GM12872 (cell line): ENCODE results near the gene INPP5F.

Experiments
- TF ChIP-seq, protein P1 (sequence below): IDR thresholded peaks from 3 replicates; pipeline ENCODE4 v1.5.1; 2011; ENCODE audit warnings: low read depth, mild to moderate bottlenecking, low read length, moderate library complexity; ENCODE audit not compliant: insufficient read depth

The INPP5F gene

DNA sequence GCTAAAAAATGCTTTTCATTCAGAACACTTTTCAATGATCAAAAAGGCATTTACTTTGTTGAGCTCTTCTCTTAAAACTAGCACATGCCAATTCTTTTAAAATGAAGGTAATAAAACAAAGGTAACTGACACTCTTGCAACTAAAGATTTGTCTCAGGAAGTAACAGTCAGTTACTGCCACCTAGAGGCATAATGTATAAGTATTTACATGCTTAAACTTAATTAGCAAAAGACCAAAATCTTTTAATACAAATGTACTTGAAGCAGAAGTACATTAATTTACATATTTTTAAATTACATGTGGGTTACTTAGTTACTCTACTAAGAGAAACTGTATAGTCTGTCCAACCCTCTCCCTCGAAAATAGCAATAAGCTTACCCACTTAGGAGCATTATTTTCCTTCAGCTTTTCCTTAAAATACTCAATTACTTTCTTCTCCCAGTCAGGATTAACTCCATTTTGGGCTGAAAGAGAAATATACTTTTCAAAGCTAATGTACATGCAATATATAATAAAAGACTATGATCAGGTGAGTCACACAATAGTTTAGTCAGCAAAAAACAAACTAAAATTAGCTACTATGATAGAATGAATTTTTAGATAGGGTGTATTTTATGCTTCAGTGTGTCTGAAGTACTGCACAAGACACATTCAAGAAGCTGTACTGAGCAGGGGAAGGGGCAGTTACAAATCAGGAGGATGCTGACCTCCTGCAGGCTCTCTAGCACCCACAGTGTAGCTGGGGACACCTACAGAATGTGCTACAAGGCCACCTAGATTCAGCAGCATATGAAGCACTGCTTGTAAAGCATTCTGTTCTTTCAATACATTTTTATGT lies 133.8 kb downstream of the INPP5F start:
- TF ChIP-seq, protein P1, sequence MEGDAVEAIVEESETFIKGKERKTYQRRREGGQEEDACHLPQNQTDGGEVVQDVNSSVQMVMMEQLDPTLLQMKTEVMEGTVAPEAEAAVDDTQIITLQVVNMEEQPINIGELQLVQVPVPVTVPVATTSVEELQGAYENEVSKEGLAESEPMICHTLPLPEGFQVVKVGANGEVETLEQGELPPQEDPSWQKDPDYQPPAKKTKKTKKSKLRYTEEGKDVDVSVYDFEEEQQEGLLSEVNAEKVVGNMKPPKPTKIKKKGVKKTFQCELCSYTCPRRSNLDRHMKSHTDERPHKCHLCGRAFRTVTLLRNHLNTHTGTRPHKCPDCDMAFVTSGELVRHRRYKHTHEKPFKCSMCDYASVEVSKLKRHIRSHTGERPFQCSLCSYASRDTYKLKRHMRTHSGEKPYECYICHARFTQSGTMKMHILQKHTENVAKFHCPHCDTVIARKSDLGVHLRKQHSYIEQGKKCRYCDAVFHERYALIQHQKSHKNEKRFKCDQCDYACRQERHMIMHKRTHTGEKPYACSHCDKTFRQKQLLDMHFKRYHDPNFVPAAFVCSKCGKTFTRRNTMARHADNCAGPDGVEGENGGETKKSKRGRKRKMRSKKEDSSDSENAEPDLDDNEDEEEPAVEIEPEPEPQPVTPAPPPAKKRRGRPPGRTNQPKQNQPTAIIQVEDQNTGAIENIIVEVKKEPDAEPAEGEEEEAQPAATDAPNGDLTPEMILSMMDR: peak; percentile 44; the same call in 2 of the 3 replicates

DNA sequence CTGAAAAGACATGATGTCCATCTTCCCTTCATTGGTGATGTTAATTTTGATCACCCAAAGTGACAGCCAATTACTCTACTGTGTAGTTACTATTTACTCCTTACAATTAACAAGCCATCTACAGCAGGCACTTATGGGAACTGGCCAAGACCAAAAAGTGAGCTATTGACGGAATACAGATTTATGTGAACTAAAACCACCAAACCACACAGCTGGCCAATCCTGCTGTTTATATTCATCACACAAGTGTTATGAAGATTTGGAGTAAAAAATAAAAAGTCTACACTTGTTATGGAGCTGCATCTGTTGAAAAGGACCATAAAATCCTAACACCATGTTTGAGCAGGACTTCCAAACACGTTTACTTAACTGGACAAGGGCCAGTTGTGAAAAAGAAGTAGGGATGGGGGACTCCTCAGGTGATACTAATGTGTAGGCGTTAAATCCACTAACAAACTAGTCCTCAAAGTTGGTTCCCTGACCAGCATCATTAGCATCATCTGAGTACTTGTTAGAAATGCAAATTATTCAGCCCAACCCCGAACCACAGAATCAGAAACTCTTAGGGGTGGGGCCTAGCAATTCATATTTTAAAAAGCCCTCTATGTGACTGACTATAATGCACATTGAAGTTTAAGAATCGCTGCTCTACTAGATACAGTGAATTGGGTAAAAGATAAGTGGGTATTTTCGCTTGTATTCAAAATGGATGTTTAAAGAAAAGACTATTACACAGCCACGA lies 135.2 kb downstream of the INPP5F start:
- TF ChIP-seq, protein P1: no peak

DNA sequence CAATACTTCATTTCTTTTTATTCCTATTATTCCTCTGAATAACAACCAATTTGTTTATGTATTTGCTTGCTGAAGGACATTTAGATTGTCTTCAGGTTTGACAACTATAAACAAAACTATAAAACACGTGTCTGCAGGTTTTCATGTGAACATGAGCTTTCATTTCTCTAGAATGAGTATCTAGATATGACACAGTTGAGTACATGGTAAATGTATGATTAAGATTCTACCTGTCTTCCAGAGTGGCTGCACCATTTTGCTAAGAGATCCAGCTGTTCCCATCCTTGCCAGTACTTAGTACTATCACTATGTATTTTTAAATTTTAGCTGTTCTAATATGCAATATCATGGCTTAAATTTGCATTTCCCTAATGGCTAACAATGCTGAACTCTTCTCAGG lies 136.7 kb downstream of the INPP5F start:
- TF ChIP-seq, protein P1: no peak

DNA sequence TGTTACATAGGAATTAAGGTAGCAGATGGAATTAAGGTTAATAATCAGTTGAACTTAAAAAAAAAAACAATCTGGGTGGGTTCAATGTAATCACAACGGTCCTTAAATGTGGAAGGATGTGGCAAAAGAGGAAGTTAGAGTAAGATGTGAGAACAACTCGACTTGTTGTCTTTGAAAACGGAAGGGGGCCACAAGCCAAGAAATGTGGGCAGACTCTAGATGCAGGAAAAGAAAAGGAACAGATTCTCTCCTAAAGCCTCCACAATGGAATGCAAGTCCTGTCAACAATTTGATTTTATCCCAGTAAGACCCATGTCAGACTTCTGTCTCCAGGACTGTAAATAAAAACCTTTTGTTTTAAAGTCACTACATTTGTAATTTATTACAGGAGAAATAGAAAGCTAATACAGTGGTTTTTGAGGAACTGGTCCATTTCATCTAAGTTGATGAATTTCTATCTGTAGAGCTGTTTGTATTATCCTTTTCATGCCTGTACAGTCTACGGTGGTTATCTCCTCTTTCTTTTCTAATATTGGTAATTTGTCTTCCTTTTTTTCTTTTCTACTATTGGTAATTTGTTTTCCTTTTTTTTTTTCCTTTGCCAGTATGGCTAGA lies 138.2 kb downstream of the INPP5F start:
- TF ChIP-seq, protein P1: no peak

DNA sequence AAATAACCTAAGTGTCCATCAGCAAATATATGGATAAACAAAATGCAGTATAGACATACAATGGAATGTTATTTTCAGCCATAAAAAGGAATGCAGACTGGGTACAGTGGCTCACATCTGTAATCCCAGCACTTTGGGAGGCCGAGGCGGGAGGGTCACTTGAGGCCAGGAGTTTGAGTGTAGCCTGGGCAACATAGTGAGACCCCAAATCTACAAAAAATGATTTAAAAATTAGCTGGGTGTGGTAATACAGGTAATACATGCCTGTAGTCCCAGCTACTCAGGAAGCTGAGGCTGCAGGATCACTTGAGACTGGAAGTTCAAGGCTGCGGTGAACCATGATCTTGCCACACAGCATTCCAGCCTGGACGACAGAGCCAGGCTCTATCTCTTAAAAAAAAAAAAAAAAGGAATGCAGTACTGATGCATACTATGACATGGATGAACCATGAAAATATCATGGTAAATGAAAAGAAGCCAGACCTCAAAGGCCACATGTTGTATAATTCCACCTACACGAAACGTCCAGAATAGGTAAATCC lies 139.9 kb downstream of the INPP5F start:
- TF ChIP-seq, protein P1: no peak

DNA sequence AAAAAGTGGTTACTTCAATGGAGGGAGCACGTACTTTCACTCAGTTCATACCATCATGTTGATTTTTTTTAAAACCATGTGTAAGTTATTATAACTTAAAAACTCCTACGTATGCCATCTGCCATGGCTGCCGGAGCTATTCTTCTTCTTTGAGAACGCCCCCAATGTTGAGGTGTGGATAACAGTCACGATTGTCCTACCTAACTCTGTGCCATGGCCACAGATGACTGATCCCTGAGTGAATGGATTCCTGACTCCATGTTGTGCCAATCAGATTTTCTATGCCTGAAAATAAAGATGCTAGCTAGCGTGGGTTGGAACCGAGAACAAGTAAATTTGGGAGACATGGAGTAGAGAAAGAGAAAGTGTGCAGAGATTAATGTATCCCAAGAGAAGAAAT lies 141.5 kb downstream of the INPP5F start:
- TF ChIP-seq, protein P1: no peak

DNA sequence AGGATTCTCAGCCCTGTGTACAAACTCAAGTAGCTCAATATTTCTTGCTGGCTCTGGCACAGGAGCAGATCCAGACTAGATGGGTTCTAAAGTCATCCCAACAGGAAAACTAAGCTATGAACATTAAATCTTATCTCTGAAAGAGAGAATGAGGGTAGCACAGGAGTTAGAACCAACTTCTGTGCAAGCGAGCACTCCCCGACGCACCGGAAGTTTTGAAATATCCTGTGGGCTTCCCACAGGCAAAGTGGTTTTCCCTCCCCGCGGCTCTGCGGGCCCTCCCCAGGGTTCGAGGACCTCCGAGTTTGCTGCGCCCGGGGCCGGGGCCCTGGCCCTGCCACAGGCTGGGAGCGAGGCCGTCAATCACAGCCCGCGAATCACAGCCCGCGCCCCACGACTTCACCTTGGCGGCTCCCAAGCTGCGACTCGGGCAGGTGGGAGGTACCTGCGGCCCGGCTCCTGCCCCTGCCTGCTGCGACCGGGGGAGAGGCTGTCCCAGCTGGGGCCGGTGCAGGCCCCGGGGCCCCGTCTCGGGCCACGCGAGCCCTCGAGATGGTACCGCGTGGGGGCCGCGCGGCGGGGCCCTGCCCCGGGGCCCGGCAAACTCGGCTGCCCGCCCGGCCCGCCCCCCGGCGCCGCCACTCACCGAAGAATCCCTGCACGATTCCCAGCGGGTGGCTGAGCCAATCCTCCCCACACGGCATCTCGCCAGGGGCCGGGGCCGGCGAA lies 146.2 kb downstream of the INPP5F start:
- TF ChIP-seq, protein P1: no peak
